Stimulated activated CD4-positive, alpha-beta T cell treated with anti-CD3 and anti-CD28 coated beads, Interleukin-2, amount 100 ng/mL, for 48 hours (primary cell): ENCODE data around the gene CBLB.
A peak's percentile ranks its signal among the peaks of the same experiment; 100 is the strongest.

Source experiments
- DNase-seq, 2 donors: peaks; one replicate each; pipeline ENCODE4 v3.0.0-alpha.2; 2020

The CBLB gene

GRCh38 chr3:105869861-105870755 lies 1.3 kb upstream of the CBLB start:
- no peak for DNase-seq

GRCh38 chr3:105869531-105869833 lies 670 bp upstream of the CBLB start:
- DNase-seq, result no peak

- DNase-seq, result no peak
These were observed 426 bp downstream of the CBLB start for GRCh38 chr3:105868431-105868741.

- DNase-seq, result peak in 1 of 2 donors; percentile 5
These were observed 941 bp downstream of the CBLB start for GRCh38 chr3:105867712-105868430.

GRCh38 chr3:105866656-105867653 lies 1.9 kb downstream of the CBLB start:
- DNase-seq, result no peak

- DNase-seq, result no peak
These were observed 2.9 kb downstream of the CBLB start for GRCh38 chr3:105865867-105866350.

- DNase-seq, result no peak
These were observed 3.7 kb downstream of the CBLB start for GRCh38 chr3:105865016-105865623.

- no peak for DNase-seq
These were observed 4.6 kb downstream of the CBLB start for GRCh38 chr3:105864212-105864611.

- no peak for DNase-seq
These were observed 5.2 kb downstream of the CBLB start for GRCh38 chr3:105863608-105864007.

GRCh38 chr3:105862217-105862616 lies 6.6 kb downstream of the CBLB start:
- DNase-seq, result no peak

- DNase-seq, result no peak
These were observed 8.2 kb downstream of the CBLB start for GRCh38 chr3:105860641-105861040.

GRCh38 chr3:105858017-105858416 lies 10.8 kb downstream of the CBLB start:
- DNase-seq, result no peak

GRCh38 chr3:105857601-105858000 lies 11.2 kb downstream of the CBLB start:
- DNase-seq, result no peak

- no peak for DNase-seq
These were observed 12.2 kb downstream of the CBLB start for GRCh38 chr3:105856605-105857004.

GRCh38 chr3:105853801-105854432 lies 14.9 kb downstream of the CBLB start:
- no peak for DNase-seq

- no peak for DNase-seq
These were observed 17.2 kb downstream of the CBLB start for GRCh38 chr3:105851582-105851981.

GRCh38 chr3:105851176-105851575 lies 17.6 kb downstream of the CBLB start:
- no peak for DNase-seq

GRCh38 chr3:105850593-105850992 lies 18.2 kb downstream of the CBLB start:
- no peak for DNase-seq

- no peak for DNase-seq
These were observed 20.0 kb downstream of the CBLB start for GRCh38 chr3:105848821-105849220.

- DNase-seq, result no peak
These were observed 20.9 kb downstream of the CBLB start for GRCh38 chr3:105847865-105848264.

GRCh38 chr3:105847452-105847851 lies 21.4 kb downstream of the CBLB start:
- DNase-seq, result no peak

GRCh38 chr3:105846809-105847208 lies 22.0 kb downstream of the CBLB start:
- no peak for DNase-seq
